ENCODE results near the gene RHOB. TPM values are rescaled to one million over a fixed set of nuclear protein-coding genes. Genes with fewer than 3 reads are reported as not detected.

RHOB gene
- total RNA-seq, 1 donor from 2014 or later: 160 TPM

DNA sequence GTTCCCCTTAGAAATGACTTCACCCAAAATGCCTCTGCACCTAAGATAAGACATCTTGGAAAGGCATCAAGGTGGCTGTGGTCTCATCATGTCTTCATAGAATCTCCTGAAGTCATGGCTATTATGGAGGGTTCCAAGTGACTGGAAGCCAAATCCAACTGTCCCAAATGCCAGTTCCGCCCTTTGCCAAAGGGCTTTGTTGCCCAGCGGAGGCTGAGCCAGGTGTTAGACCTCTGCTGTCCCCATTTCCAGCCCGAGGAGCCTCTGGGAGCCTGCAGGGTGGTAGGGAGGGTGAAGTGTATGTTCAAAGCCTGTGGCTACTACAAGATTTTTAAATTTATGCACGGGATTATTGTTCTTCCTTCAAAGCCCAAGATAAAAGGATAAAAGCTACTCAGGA lies 25.7 kb downstream of the RHOB start:
- TF ChIP-seq, protein P1, sequence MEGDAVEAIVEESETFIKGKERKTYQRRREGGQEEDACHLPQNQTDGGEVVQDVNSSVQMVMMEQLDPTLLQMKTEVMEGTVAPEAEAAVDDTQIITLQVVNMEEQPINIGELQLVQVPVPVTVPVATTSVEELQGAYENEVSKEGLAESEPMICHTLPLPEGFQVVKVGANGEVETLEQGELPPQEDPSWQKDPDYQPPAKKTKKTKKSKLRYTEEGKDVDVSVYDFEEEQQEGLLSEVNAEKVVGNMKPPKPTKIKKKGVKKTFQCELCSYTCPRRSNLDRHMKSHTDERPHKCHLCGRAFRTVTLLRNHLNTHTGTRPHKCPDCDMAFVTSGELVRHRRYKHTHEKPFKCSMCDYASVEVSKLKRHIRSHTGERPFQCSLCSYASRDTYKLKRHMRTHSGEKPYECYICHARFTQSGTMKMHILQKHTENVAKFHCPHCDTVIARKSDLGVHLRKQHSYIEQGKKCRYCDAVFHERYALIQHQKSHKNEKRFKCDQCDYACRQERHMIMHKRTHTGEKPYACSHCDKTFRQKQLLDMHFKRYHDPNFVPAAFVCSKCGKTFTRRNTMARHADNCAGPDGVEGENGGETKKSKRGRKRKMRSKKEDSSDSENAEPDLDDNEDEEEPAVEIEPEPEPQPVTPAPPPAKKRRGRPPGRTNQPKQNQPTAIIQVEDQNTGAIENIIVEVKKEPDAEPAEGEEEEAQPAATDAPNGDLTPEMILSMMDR (IDR thresholded peaks at IDR 0.05): no peak
- no peak overlapping the region for H3K27ac Mint-ChIP-seq (ENCODE audit: unreplicated experiment)
- no peak for DNase-seq (ENCODE audit: extremely low spot score, unreplicated experiment)
- peaks cover 14% of the 10 kb centered on the region for H3K4me1 Mint-ChIP-seq (ENCODE audit: unreplicated experiment)
- no peak overlapping the region for H3K4me3 Mint-ChIP-seq (ENCODE audit: unreplicated experiment)
- no peaks in the 10 kb centered on the region for H3K27me3 Mint-ChIP-seq (ENCODE audit: unreplicated experiment)
- H3K36me3 Mint-ChIP-seq (ENCODE audit: unreplicated experiment): no peaks in the 10 kb centered on the region
- H3K9me3 Mint-ChIP-seq (ENCODE audit: unreplicated experiment): no peaks in the 10 kb centered on the region

DNA sequence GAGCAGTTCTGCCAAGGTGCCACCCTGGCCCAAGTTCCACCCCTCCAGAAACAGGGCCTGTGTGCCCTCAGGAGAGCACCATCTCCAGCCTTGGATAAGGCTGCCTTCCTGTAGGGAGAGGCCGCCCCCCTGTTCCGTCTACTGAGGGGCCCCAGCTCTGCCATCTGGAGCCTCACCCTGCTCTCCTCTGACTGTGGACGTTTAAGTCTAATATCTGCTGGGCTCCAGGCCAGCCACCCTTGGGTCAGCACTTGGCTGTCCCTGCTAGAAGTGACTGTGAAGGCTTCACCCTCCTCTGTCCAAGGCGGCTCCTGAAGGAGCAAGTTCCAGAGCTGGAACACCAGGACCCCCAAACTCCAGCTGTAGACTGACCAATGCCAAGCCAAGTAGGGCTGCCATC lies 26.3 kb downstream of the RHOB start:
- no peak overlapping the region for H3K27ac Mint-ChIP-seq (ENCODE audit: unreplicated experiment)
- no peak overlapping the region for H3K4me3 Mint-ChIP-seq (ENCODE audit: unreplicated experiment)
- no peaks in the 10 kb centered on the region for H3K36me3 Mint-ChIP-seq (ENCODE audit: unreplicated experiment)
- H3K27me3 Mint-ChIP-seq (ENCODE audit: unreplicated experiment): no peaks in the 10 kb centered on the region
- DNase-seq (ENCODE audit: extremely low spot score, unreplicated experiment): no peak
- peaks cover 14% of the 10 kb centered on the region for H3K4me1 Mint-ChIP-seq (ENCODE audit: unreplicated experiment)
- TF ChIP-seq, protein P1 (IDR thresholded peaks at IDR 0.05): no peak
- H3K9me3 Mint-ChIP-seq (ENCODE audit: unreplicated experiment): no peaks in the 10 kb centered on the region

- H3K4me1 Mint-ChIP-seq (ENCODE audit: unreplicated experiment): peaks cover 14% of the 10 kb centered on the region
- H3K27ac Mint-ChIP-seq (ENCODE audit: unreplicated experiment): peak overlapping the region; percentile 11
- H3K36me3 Mint-ChIP-seq (ENCODE audit: unreplicated experiment): no peaks in the 10 kb centered on the region
- H3K4me3 Mint-ChIP-seq (ENCODE audit: unreplicated experiment): no peak overlapping the region
- H3K27me3 Mint-ChIP-seq (ENCODE audit: unreplicated experiment): no peaks in the 10 kb centered on the region
- no peak for DNase-seq (ENCODE audit: extremely low spot score, unreplicated experiment)
- TF ChIP-seq, protein P1 (IDR thresholded peaks at IDR 0.05): no peak
- H3K9me3 Mint-ChIP-seq (ENCODE audit: unreplicated experiment): no peaks in the 10 kb centered on the region
These were observed 28.1 kb downstream of the RHOB start for GRCh38 chr2:20474757-20475566.

DNA sequence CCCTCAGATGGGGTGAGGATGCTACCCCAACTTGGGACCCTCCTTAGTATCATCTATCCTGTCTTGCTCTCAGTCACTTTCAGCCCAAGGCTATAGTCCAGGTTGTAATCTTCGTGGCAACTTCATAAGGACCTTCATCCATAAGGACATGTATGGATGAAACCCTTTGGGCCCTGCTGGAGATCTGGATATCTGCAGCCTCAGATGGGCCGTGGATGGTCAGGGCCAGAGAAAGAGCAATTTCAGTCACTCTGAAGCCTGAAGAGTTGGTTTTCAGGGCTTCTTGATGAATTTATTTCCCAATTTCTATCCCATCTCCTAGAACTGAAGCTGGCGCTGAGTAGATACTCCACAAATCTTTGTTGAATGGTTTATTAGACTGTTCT lies 28.7 kb downstream of the RHOB start:
- TF ChIP-seq, protein P1 (IDR thresholded peaks at IDR 0.05): no peak
- no peaks in the 10 kb centered on the region for H3K36me3 Mint-ChIP-seq (ENCODE audit: unreplicated experiment)
- no peak overlapping the region for H3K27ac Mint-ChIP-seq (ENCODE audit: unreplicated experiment)
- H3K4me3 Mint-ChIP-seq (ENCODE audit: unreplicated experiment): no peak overlapping the region
- H3K4me1 Mint-ChIP-seq (ENCODE audit: unreplicated experiment): peaks cover 14% of the 10 kb centered on the region
- no peaks in the 10 kb centered on the region for H3K27me3 Mint-ChIP-seq (ENCODE audit: unreplicated experiment)
- no peaks in the 10 kb centered on the region for H3K9me3 Mint-ChIP-seq (ENCODE audit: unreplicated experiment)
- no peak for DNase-seq (ENCODE audit: extremely low spot score, unreplicated experiment)

GRCh38 chr2:20476481-20476880 lies 29.6 kb downstream of the RHOB start:
- Mint-ChIP-seq H3K4me3 (ENCODE audit: unreplicated experiment) (no peak overlapping the region), H3K4me1 (ENCODE audit: unreplicated experiment) (peaks cover 14% of the 10 kb centered on the region), H3K27ac (ENCODE audit: unreplicated experiment) (no peak overlapping the region), H3K9me3 (ENCODE audit: unreplicated experiment) (no peaks in the 10 kb centered on the region), H3K27me3 (ENCODE audit: unreplicated experiment) (no peaks in the 10 kb centered on the region), H3K36me3 (ENCODE audit: unreplicated experiment) (no peaks in the 10 kb centered on the region)
- no peak for DNase-seq (ENCODE audit: extremely low spot score, unreplicated experiment)
- TF ChIP-seq, protein P1 (IDR thresholded peaks at IDR 0.05): no peak
